Body of pancreas (tissue), 4 donors: ENCODE results near the gene SLCO6A1.

Source experiments
- CTCF ChIP-seq, 7 experiments: fragments of 450-650 bp in 4 of 7; fragments of 200-600 bp in 3 of 7; sonication (generic) in 3 of 7; IDR thresholded peaks; one replicate each; pipeline ENCODE4 v1.5.1; 2016 to 2019; ENCODE audit warnings: antibody characterized with exemption in 7 of 7
- POLR2A ChIP-seq, 3 donors: fragments of 450-650 bp; IDR thresholded peaks; one replicate each; pipeline ENCODE4 v1.6.1; 2016; ENCODE audit warnings: antibody characterized with exemption in 3 of 3, mild to moderate bottlenecking in 2 of 3

- no peak for TF ChIP-seq POLR2A (IDR thresholded peaks at IDR 0.05)
- TF ChIP-seq CTCF (IDR thresholded peaks at IDR 0.05), result peak in 1 of 7 experiments; percentile 13
These were observed 77.2 kb downstream of the SLCO6A1 start for GRCh38 chr5:102421647-102422046.
